GM21723 (cell line): ENCODE measurements around the gene RPAP3.

Experiments used
- ATAC-seq: cut with Tn5 transposase; IDR thresholded peaks from one replicate; pipeline ENCODE4 v1.9.1; 2021; ENCODE audit warnings: mild to moderate bottlenecking, moderate library complexity; ENCODE audit not compliant: unreplicated experiment

RPAP3 gene

GRCh38 chr12:47742253-47742825 lies 36.5 kb upstream of the RPAP3 start:
- ATAC-seq = no peak

GRCh38 chr12:47741340-47741703 lies 35.5 kb upstream of the RPAP3 start:
- no peak for ATAC-seq

- ATAC-seq = peak; percentile 45
These were observed 34.9 kb upstream of the RPAP3 start for GRCh38 chr12:47740606-47741339.

GRCh38 chr12:47739979-47740378 lies 34.1 kb upstream of the RPAP3 start:
- peak; percentile 73 for ATAC-seq

GRCh38 chr12:47739297-47739696 lies 33.5 kb upstream of the RPAP3 start:
- no peak for ATAC-seq

- ATAC-seq = no peak
These were observed 32.2 kb upstream of the RPAP3 start for GRCh38 chr12:47737936-47738594.

GRCh38 chr12:47736877-47737676 lies 31.2 kb upstream of the RPAP3 start:
- no peak for ATAC-seq

GRCh38 chr12:47736216-47736615 lies 30.4 kb upstream of the RPAP3 start:
- ATAC-seq = no peak

- ATAC-seq = no peak
These were observed 29.8 kb upstream of the RPAP3 start for GRCh38 chr12:47735649-47736048.

GRCh38 chr12:47734725-47735480 lies 29.1 kb upstream of the RPAP3 start:
- no peak for ATAC-seq

GRCh38 chr12:47733142-47733541 lies 27.3 kb upstream of the RPAP3 start:
- ATAC-seq = no peak

GRCh38 chr12:47732504-47732903 lies 26.7 kb upstream of the RPAP3 start:
- ATAC-seq = no peak

- no peak for ATAC-seq
These were observed 25.9 kb upstream of the RPAP3 start for GRCh38 chr12:47731723-47732122.

GRCh38 chr12:47730341-47730744 lies 24.5 kb upstream of the RPAP3 start:
- no peak for ATAC-seq

GRCh38 chr12:47729233-47729632 lies 23.4 kb upstream of the RPAP3 start:
- ATAC-seq = no peak

GRCh38 chr12:47725893-47726292 lies 20.1 kb upstream of the RPAP3 start:
- ATAC-seq = peak; percentile 89

- ATAC-seq = no peak
These were observed 19.4 kb upstream of the RPAP3 start, which contains the start of gene ENDOU for GRCh38 chr12:47725091-47725772. ENDOU (minus strand) TSS chr12:47725490; CDS start chr12:47725413, 77 bp downstream.

GRCh38 chr12:47722941-47723631 lies 17.3 kb upstream of the RPAP3 start:
- no peak for ATAC-seq

GRCh38 chr12:47722136-47722834 lies 16.5 kb upstream of the RPAP3 start:
- ATAC-seq = no peak
